Measurements from ENCODE around the gene EVI5.

The EVI5 gene

GRCh38 chr1:92707709-92708108, 77.2 kb downstream of the EVI5 start:
- no peaks in the 10 kb centered on the region for H3K9me3 ChIP-seq (ENCODE audit: control insufficient read depth, insufficient read depth, low read length)
- H3K4me3 ChIP-seq (ENCODE audit: low read depth, low read length), result no peak overlapping the region
- H3K9ac ChIP-seq (ENCODE audit: low read depth, low read length), result no peak overlapping the region
- no peaks in the 10 kb centered on the region for H3K27me3 ChIP-seq (ENCODE audit: control insufficient read depth, insufficient read depth, low read length)
- H3K4me1 ChIP-seq (ENCODE audit: control insufficient read depth, insufficient read depth, low read length), result peaks cover 19% of the 10 kb centered on the region
- no peaks in the 10 kb centered on the region for H3K36me3 ChIP-seq (ENCODE audit: control insufficient read depth, insufficient read depth, low read length)

GRCh38 chr1:92707292-92707691, 77.6 kb downstream of the EVI5 start:
- Histone ChIP-seq H3K9ac (ENCODE audit: low read depth, low read length) (no peak overlapping the region), H3K36me3 (ENCODE audit: control insufficient read depth, insufficient read depth, low read length) (no peaks in the 10 kb centered on the region), H3K27me3 (ENCODE audit: control insufficient read depth, insufficient read depth, low read length) (no peaks in the 10 kb centered on the region), H3K9me3 (ENCODE audit: control insufficient read depth, insufficient read depth, low read length) (no peaks in the 10 kb centered on the region), H3K4me3 (ENCODE audit: low read depth, low read length) (no peak overlapping the region), H3K4me1 (ENCODE audit: control insufficient read depth, insufficient read depth, low read length) (peaks cover 19% of the 10 kb centered on the region)

- H3K36me3 ChIP-seq (ENCODE audit: control insufficient read depth, insufficient read depth, low read length), result no peaks in the 10 kb centered on the region
Observed at GRCh38 chr1:92705446-92705845, 79.5 kb downstream of the EVI5 start.

GRCh38 chr1:92701147-92701546, 83.8 kb downstream of the EVI5 start:
- peaks cover 12% of the 10 kb centered on the region for H3K4me1 ChIP-seq (ENCODE audit: control insufficient read depth, insufficient read depth, low read length)
- no peak overlapping the region for H3K9ac ChIP-seq (ENCODE audit: low read depth, low read length)
- H3K4me3 ChIP-seq (ENCODE audit: low read depth, low read length), result no peak overlapping the region
- H3K36me3 ChIP-seq (ENCODE audit: control insufficient read depth, insufficient read depth, low read length), result no peaks in the 10 kb centered on the region
- H3K9me3 ChIP-seq (ENCODE audit: control insufficient read depth, insufficient read depth, low read length), result no peaks in the 10 kb centered on the region
- no peaks in the 10 kb centered on the region for H3K27me3 ChIP-seq (ENCODE audit: control insufficient read depth, insufficient read depth, low read length)

More at GRCh38 chr1:92705446-92705845, 79.5 kb downstream of the EVI5 start:
- no peaks in the 10 kb centered on the region for H3K27me3 ChIP-seq (ENCODE audit: control insufficient read depth, insufficient read depth, low read length)
- no peak overlapping the region for H3K9ac ChIP-seq (ENCODE audit: low read depth, low read length)
- no peaks in the 10 kb centered on the region for H3K9me3 ChIP-seq (ENCODE audit: control insufficient read depth, insufficient read depth, low read length)
- H3K4me3 ChIP-seq (ENCODE audit: low read depth, low read length), result no peak overlapping the region
- peaks cover 19% of the 10 kb centered on the region for H3K4me1 ChIP-seq (ENCODE audit: control insufficient read depth, insufficient read depth, low read length)

GRCh38 chr1:92698932-92699331, 86.0 kb downstream of the EVI5 start:
- H3K27me3 ChIP-seq (ENCODE audit: control insufficient read depth, insufficient read depth, low read length), result no peaks in the 10 kb centered on the region
- H3K9me3 ChIP-seq (ENCODE audit: control insufficient read depth, insufficient read depth, low read length), result no peaks in the 10 kb centered on the region
- H3K9ac ChIP-seq (ENCODE audit: low read depth, low read length), result no peak overlapping the region

GRCh38 chr1:92695104-92695503, 89.8 kb downstream of the EVI5 start:
- no peak overlapping the region for H3K9ac ChIP-seq (ENCODE audit: low read depth, low read length)
- no peaks in the 10 kb centered on the region for H3K9me3 ChIP-seq (ENCODE audit: control insufficient read depth, insufficient read depth, low read length)
- H3K36me3 ChIP-seq (ENCODE audit: control insufficient read depth, insufficient read depth, low read length), result peaks cover 2% of the 10 kb centered on the region
- no peaks in the 10 kb centered on the region for H3K27me3 ChIP-seq (ENCODE audit: control insufficient read depth, insufficient read depth, low read length)
- H3K4me3 ChIP-seq (ENCODE audit: low read depth, low read length), result no peak overlapping the region
- no peaks in the 10 kb centered on the region for H3K4me1 ChIP-seq (ENCODE audit: control insufficient read depth, insufficient read depth, low read length)

More at GRCh38 chr1:92698932-92699331, 86.0 kb downstream of the EVI5 start:
- H3K4me3 ChIP-seq (ENCODE audit: low read depth, low read length), result no peak overlapping the region
- no peaks in the 10 kb centered on the region for H3K4me1 ChIP-seq (ENCODE audit: control insufficient read depth, insufficient read depth, low read length)
- H3K36me3 ChIP-seq (ENCODE audit: control insufficient read depth, insufficient read depth, low read length), result no peaks in the 10 kb centered on the region

- Histone ChIP-seq H3K4me3 (ENCODE audit: low read depth, low read length) (no peak overlapping the region), H3K27me3 (ENCODE audit: control insufficient read depth, insufficient read depth, low read length) (no peaks in the 10 kb centered on the region), H3K4me1 (ENCODE audit: control insufficient read depth, insufficient read depth, low read length) (no peaks in the 10 kb centered on the region), H3K9ac (ENCODE audit: low read depth, low read length) (no peak overlapping the region), H3K36me3 (ENCODE audit: control insufficient read depth, insufficient read depth, low read length) (peaks cover 2% of the 10 kb centered on the region), H3K9me3 (ENCODE audit: control insufficient read depth, insufficient read depth, low read length) (no peaks in the 10 kb centered on the region)
Observed at GRCh38 chr1:92691925-92692324, 93.0 kb downstream of the EVI5 start.

GRCh38 chr1:92690212-92690906, 94.5 kb downstream of the EVI5 start:
- no peak overlapping the region for H3K4me3 ChIP-seq (ENCODE audit: low read depth, low read length)
- no peak overlapping the region for H3K9ac ChIP-seq (ENCODE audit: low read depth, low read length)
- H3K27me3 ChIP-seq (ENCODE audit: control insufficient read depth, insufficient read depth, low read length), result no peaks in the 10 kb centered on the region
- H3K9me3 ChIP-seq (ENCODE audit: control insufficient read depth, insufficient read depth, low read length), result no peaks in the 10 kb centered on the region
- H3K4me1 ChIP-seq (ENCODE audit: control insufficient read depth, insufficient read depth, low read length), result no peaks in the 10 kb centered on the region
- H3K36me3 ChIP-seq (ENCODE audit: control insufficient read depth, insufficient read depth, low read length), result peaks cover 2% of the 10 kb centered on the region

- Histone ChIP-seq H3K9me3 (ENCODE audit: control insufficient read depth, insufficient read depth, low read length) (no peaks in the 10 kb centered on the region), H3K4me1 (ENCODE audit: control insufficient read depth, insufficient read depth, low read length) (no peaks in the 10 kb centered on the region), H3K4me3 (ENCODE audit: low read depth, low read length) (no peak overlapping the region), H3K9ac (ENCODE audit: low read depth, low read length) (no peak overlapping the region), H3K36me3 (ENCODE audit: control insufficient read depth, insufficient read depth, low read length) (no peaks in the 10 kb centered on the region), H3K27me3 (ENCODE audit: control insufficient read depth, insufficient read depth, low read length) (no peaks in the 10 kb centered on the region)
Observed at GRCh38 chr1:92679980-92680379, 104.9 kb downstream of the EVI5 start.

GRCh38 chr1:92663775-92664174, 121.1 kb downstream of the EVI5 start:
- Histone ChIP-seq H3K36me3 (ENCODE audit: control insufficient read depth, insufficient read depth, low read length) (no peaks in the 10 kb centered on the region), H3K4me3 (ENCODE audit: low read depth, low read length) (no peak overlapping the region), H3K27me3 (ENCODE audit: control insufficient read depth, insufficient read depth, low read length) (no peaks in the 10 kb centered on the region), H3K9me3 (ENCODE audit: control insufficient read depth, insufficient read depth, low read length) (no peaks in the 10 kb centered on the region), H3K4me1 (ENCODE audit: control insufficient read depth, insufficient read depth, low read length) (no peaks in the 10 kb centered on the region), H3K9ac (ENCODE audit: low read depth, low read length) (no peak overlapping the region)

GRCh38 chr1:92662048-92662447, 122.9 kb downstream of the EVI5 start:
- Histone ChIP-seq H3K36me3 (ENCODE audit: control insufficient read depth, insufficient read depth, low read length) (no peaks in the 10 kb centered on the region), H3K27me3 (ENCODE audit: control insufficient read depth, insufficient read depth, low read length) (no peaks in the 10 kb centered on the region), H3K9me3 (ENCODE audit: control insufficient read depth, insufficient read depth, low read length) (no peaks in the 10 kb centered on the region), H3K4me3 (ENCODE audit: low read depth, low read length) (no peak overlapping the region), H3K4me1 (ENCODE audit: control insufficient read depth, insufficient read depth, low read length) (no peaks in the 10 kb centered on the region), H3K9ac (ENCODE audit: low read depth, low read length) (no peak overlapping the region)

GRCh38 chr1:92657701-92658100, 127.2 kb downstream of the EVI5 start:
- H3K4me3 ChIP-seq (ENCODE audit: low read depth, low read length), result no peak overlapping the region
- no peaks in the 10 kb centered on the region for H3K27me3 ChIP-seq (ENCODE audit: control insufficient read depth, insufficient read depth, low read length)
- peaks cover 3% of the 10 kb centered on the region for H3K9me3 ChIP-seq (ENCODE audit: control insufficient read depth, insufficient read depth, low read length)
- H3K9ac ChIP-seq (ENCODE audit: low read depth, low read length), result no peak overlapping the region
- H3K36me3 ChIP-seq (ENCODE audit: control insufficient read depth, insufficient read depth, low read length), result no peaks in the 10 kb centered on the region
- no peaks in the 10 kb centered on the region for H3K4me1 ChIP-seq (ENCODE audit: control insufficient read depth, insufficient read depth, low read length)
